ENCODE measurements around the gene MTCL1.

DNA sequence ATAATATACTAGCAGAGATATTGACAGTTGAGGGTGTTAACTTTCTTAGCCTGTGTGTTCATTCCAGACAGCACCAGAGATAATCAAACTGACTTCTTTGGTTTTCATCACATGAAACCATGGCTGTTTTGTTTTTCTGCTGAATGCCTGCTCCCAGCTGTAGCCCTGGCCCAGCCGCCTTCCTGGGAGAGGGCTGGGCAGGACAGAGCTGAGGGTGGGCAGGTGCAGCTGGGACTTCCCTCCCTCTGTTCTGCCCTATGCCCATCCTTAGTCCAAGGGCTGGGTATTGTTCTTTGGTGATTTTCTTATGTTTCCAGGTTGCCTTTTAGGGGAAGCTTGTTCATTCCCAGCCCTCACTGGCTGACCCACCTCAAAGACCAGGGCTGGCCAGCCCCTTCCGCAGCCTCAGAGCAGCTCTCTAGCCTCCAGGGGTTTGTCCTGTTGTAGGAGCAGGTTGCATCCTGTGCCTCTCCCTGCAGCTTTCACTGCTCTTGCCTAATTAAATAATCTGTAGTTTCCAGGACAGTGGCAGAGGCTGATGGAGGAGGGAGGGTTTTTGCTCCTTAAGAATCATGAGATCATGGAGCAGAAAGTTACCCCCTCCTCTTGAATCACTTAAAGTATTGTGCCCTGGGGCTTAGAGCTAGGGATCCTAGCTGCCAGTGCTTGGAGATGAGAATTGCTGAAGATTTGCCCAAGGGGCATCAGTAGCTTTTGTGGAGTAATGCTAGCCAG is 61.4 kb downstream of the MTCL1 start:
- TF ChIP-seq, protein P1, sequence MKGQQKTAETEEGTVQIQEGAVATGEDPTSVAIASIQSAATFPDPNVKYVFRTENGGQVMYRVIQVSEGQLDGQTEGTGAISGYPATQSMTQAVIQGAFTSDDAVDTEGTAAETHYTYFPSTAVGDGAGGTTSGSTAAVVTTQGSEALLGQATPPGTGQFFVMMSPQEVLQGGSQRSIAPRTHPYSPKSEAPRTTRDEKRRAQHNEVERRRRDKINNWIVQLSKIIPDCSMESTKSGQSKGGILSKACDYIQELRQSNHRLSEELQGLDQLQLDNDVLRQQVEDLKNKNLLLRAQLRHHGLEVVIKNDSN (IDR thresholded peaks at IDR 0.05) = no peak
- TF ChIP-seq CEBPB (IDR thresholded peaks at IDR 0.05) (no peak), TAF1 (IDR thresholded peaks at IDR 0.05; ENCODE audit: low read depth) (no peak), NFIC (IDR thresholded peaks at IDR 0.05) (no peak), YY1 (IDR thresholded peaks at IDR 0.05; ENCODE audit: low read depth) (no peak), ZBTB7A (IDR thresholded peaks at IDR 0.05; ENCODE audit: low read depth) (no peak), TEAD4 (IDR thresholded peaks at IDR 0.05) (no peak), EP300 (IDR thresholded peaks at IDR 0.05; ENCODE audit: borderline replicate concordance) (no peak), EGR1 (IDR thresholded peaks at IDR 0.05) (no peak), CREB1 (IDR thresholded peaks at IDR 0.05; ENCODE audit: low read depth) (no peak), FOXM1 (IDR thresholded peaks at IDR 0.05; ENCODE audit: borderline replicate concordance, low read depth) (no peak), RAD21 (IDR thresholded peaks at IDR 0.05; ENCODE audit: low read depth) (no peak)
- TF ChIP-seq, protein P2, sequence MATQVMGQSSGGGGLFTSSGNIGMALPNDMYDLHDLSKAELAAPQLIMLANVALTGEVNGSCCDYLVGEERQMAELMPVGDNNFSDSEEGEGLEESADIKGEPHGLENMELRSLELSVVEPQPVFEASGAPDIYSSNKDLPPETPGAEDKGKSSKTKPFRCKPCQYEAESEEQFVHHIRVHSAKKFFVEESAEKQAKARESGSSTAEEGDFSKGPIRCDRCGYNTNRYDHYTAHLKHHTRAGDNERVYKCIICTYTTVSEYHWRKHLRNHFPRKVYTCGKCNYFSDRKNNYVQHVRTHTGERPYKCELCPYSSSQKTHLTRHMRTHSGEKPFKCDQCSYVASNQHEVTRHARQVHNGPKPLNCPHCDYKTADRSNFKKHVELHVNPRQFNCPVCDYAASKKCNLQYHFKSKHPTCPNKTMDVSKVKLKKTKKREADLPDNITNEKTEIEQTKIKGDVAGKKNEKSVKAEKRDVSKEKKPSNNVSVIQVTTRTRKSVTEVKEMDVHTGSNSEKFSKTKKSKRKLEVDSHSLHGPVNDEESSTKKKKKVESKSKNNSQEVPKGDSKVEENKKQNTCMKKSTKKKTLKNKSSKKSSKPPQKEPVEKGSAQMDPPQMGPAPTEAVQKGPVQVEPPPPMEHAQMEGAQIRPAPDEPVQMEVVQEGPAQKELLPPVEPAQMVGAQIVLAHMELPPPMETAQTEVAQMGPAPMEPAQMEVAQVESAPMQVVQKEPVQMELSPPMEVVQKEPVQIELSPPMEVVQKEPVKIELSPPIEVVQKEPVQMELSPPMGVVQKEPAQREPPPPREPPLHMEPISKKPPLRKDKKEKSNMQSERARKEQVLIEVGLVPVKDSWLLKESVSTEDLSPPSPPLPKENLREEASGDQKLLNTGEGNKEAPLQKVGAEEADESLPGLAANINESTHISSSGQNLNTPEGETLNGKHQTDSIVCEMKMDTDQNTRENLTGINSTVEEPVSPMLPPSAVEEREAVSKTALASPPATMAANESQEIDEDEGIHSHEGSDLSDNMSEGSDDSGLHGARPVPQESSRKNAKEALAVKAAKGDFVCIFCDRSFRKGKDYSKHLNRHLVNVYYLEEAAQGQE (IDR thresholded peaks at IDR 0.05; ENCODE audit: low read depth) = no peak
- TF ChIP-seq, protein P3, sequence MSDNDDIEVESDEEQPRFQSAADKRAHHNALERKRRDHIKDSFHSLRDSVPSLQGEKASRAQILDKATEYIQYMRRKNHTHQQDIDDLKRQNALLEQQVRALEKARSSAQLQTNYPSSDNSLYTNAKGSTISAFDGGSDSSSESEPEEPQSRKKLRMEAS (IDR thresholded peaks at IDR 0.05) = no peak

Data from Ishikawa (cell line).